Cerebellar nuclear complex (tissue), 1 donor: ENCODE results near the gene TLCD3B.

Experiments
- DNase-seq, 2 experiments: peaks; one replicate each; lab custom pipeline; 2025; lab: John Stamatoyannopoulos, UW

The TLCD3B gene

GRCh38 chr16:30004811-30005242 is 26.2 kb downstream of the TLCD3B start:
- DNase-seq, result no peak

- DNase-seq, result no peak
Observed at GRCh38 chr16:30004424-30004776, 26.7 kb downstream of the TLCD3B start.

GRCh38 chr16:30003670-30004423 is 27.2 kb downstream of the TLCD3B start:
- DNase-seq, result no peak

GRCh38 chr16:30002614-30003346 is 28.3 kb downstream of the TLCD3B start:
- DNase-seq, result no peak

- no peak for DNase-seq
Observed at GRCh38 chr16:30000735-30001631, 30.1 kb downstream of the TLCD3B start.

GRCh38 chr16:29999605-30000004 is 31.5 kb downstream of the TLCD3B start:
- no peak for DNase-seq

GRCh38 chr16:29996766-29997250 is 34.3 kb downstream of the TLCD3B start:
- DNase-seq, result no peak

- DNase-seq, result peak; percentile 75 to 86
Observed at GRCh38 chr16:29995911-29996765, 34.9 kb downstream of the TLCD3B start, which contains the start of gene INO80E. Gene INO80E (plus strand): TSS chr16:29996241. CDS start chr16:29996311, 70 bp downstream.

- DNase-seq, result peak in 1 of 2 experiments; percentile 46
Observed at GRCh38 chr16:29995324-29995910, 35.7 kb downstream of the TLCD3B start, which contains the start of gene HIRIP3. Gene HIRIP3 (minus strand): TSS chr16:29995617. CDS start chr16:29995605, 12 bp downstream.

- peak in 1 of 2 experiments; percentile 9 for DNase-seq
Observed at GRCh38 chr16:29994600-29995323, 36.3 kb downstream of the TLCD3B start.

GRCh38 chr16:29993903-29994599 is 37.0 kb downstream of the TLCD3B start:
- no peak for DNase-seq

GRCh38 chr16:29993191-29993902 is 37.7 kb downstream of the TLCD3B start:
- DNase-seq, result no peak

- no peak for DNase-seq
Observed at GRCh38 chr16:29992344-29992967, 38.6 kb downstream of the TLCD3B start.

GRCh38 chr16:29991571-29991904 is 39.5 kb downstream of the TLCD3B start:
- DNase-seq, result no peak

- DNase-seq, result no peak
Observed at GRCh38 chr16:29990883-29991570, 40.0 kb downstream of the TLCD3B start.

- no peak for DNase-seq
Observed at GRCh38 chr16:29990034-29990433, 41.0 kb downstream of the TLCD3B start.

- no peak for DNase-seq
Observed at GRCh38 chr16:29989111-29989858, 41.8 kb downstream of the TLCD3B start.
